ENCODE results near the gene KSR2. TPM values are rescaled to one million over a fixed set of nuclear protein-coding genes. Genes with fewer than 3 reads are reported as not detected.

KSR2 gene
- total RNA-seq, 2 donors from 2014 or later = 1.1 to 2.0 TPM

- H3K4me3 Mint-ChIP-seq = no peak overlapping the region
- no peaks in the 10 kb centered on the region for H3K4me1 Mint-ChIP-seq
- Histone ChIP-seq H3K27me3 (ENCODE audit: control insufficient read depth, insufficient read depth, low read length, poor library complexity, severe bottlenecking) (peaks cover 4% of the 10 kb centered on the region), H3K9me3 (ENCODE audit: control insufficient read depth, low read length) (no peaks in the 10 kb centered on the region), H3K9ac (ENCODE audit: extremely low read depth, low read length, poor library complexity, severe bottlenecking) (no peak overlapping the region), H3K27ac (ENCODE audit: low read depth, low read length) (no peak overlapping the region), H3K36me3 (ENCODE audit: control insufficient read depth, insufficient read depth, low read length) (no peaks in the 10 kb centered on the region), H3K4me1 (ENCODE audit: control insufficient read depth, insufficient read depth, low read length) (peaks cover 5% of the 10 kb centered on the region), H3K4me3 (ENCODE audit: low read length) (no peak overlapping the region)
- no peaks in the 10 kb centered on the region for H3K9me3 Mint-ChIP-seq
- H3K27ac Mint-ChIP-seq = no peak overlapping the region
- H3K27me3 Mint-ChIP-seq (ENCODE audit: insufficient read depth) = no peaks in the 10 kb centered on the region
- no peak for DNase-seq
- 85 to 100% methylated on average over 1 to 3 of the region's 3 CpGs for WGBS, 2 experiments (ENCODE audit: insufficient coverage in 1 of 2, insufficient read length in 1 of 2)
- TF ChIP-seq CTCF (conservative IDR thresholded peaks at IDR 0.05) = no peak
- H3K36me3 Mint-ChIP-seq (ENCODE audit: low read depth) = no peaks in the 10 kb centered on the region
These were observed 159.3 kb downstream of the KSR2 start for GRCh38 chr12:117809509-117809908.

GRCh38 chr12:117807946-117808345, 160.8 kb downstream of the KSR2 start:
- Mint-ChIP-seq H3K36me3 (ENCODE audit: low read depth) (no peaks in the 10 kb centered on the region), H3K9me3 (no peaks in the 10 kb centered on the region), H3K4me1 (no peaks in the 10 kb centered on the region), H3K27ac (no peak overlapping the region), H3K27me3 (ENCODE audit: insufficient read depth) (no peaks in the 10 kb centered on the region), H3K4me3 (no peak overlapping the region)
- no peak for DNase-seq
- TF ChIP-seq CTCF (conservative IDR thresholded peaks at IDR 0.05) = no peak
- peaks cover 5% of the 10 kb centered on the region for H3K4me1 ChIP-seq (ENCODE audit: control insufficient read depth, insufficient read depth, low read length)
- H3K27ac ChIP-seq (ENCODE audit: low read depth, low read length) = no peak overlapping the region
- peaks cover 4% of the 10 kb centered on the region for H3K27me3 ChIP-seq (ENCODE audit: control insufficient read depth, insufficient read depth, low read length, poor library complexity, severe bottlenecking)
- WGBS, 2 experiments (ENCODE audit: insufficient coverage in 1 of 2, insufficient read length in 1 of 2) = 94% methylated on average over 2 of the region's 2 CpGs; no CpG with 5 or more reads in 1 of the 2 experiments
- H3K36me3 ChIP-seq (ENCODE audit: control insufficient read depth, insufficient read depth, low read length) = no peaks in the 10 kb centered on the region
- H3K9me3 ChIP-seq (ENCODE audit: control insufficient read depth, low read length) = no peaks in the 10 kb centered on the region
- no peak overlapping the region for H3K4me3 ChIP-seq (ENCODE audit: low read length)
- H3K9ac ChIP-seq (ENCODE audit: extremely low read depth, low read length, poor library complexity, severe bottlenecking) = no peak overlapping the region

- H3K4me1 ChIP-seq (ENCODE audit: control insufficient read depth, insufficient read depth, low read length) = peaks cover 5% of the 10 kb centered on the region
- H3K9ac ChIP-seq (ENCODE audit: extremely low read depth, low read length, poor library complexity, severe bottlenecking) = no peak overlapping the region
- peaks cover 4% of the 10 kb centered on the region for H3K27me3 ChIP-seq (ENCODE audit: control insufficient read depth, insufficient read depth, low read length, poor library complexity, severe bottlenecking)
- H3K4me3 ChIP-seq (ENCODE audit: low read length) = no peak overlapping the region
- H3K27ac Mint-ChIP-seq = no peak overlapping the region
- no peak overlapping the region for H3K27ac ChIP-seq (ENCODE audit: low read depth, low read length)
- WGBS, 2 experiments (ENCODE audit: insufficient coverage in 1 of 2, insufficient read length in 1 of 2) = 90 to 92% methylated on average over 2 of the region's 2 CpGs
- no peaks in the 10 kb centered on the region for H3K9me3 ChIP-seq (ENCODE audit: control insufficient read depth, low read length)
- DNase-seq = no peak
- H3K9me3 Mint-ChIP-seq = no peaks in the 10 kb centered on the region
- TF ChIP-seq CTCF (conservative IDR thresholded peaks at IDR 0.05) = no peak
- no peaks in the 10 kb centered on the region for H3K4me1 Mint-ChIP-seq
- H3K36me3 ChIP-seq (ENCODE audit: control insufficient read depth, insufficient read depth, low read length) = no peaks in the 10 kb centered on the region
- no peak overlapping the region for H3K4me3 Mint-ChIP-seq
- no peaks in the 10 kb centered on the region for H3K27me3 Mint-ChIP-seq (ENCODE audit: insufficient read depth)
- H3K36me3 Mint-ChIP-seq (ENCODE audit: low read depth) = no peaks in the 10 kb centered on the region
These were observed 161.4 kb downstream of the KSR2 start for GRCh38 chr12:117807355-117807754.

Measured in endodermal cell (in vitro differentiated cells).